HG03571 (cell line): Measurements from ENCODE around the gene SERP1.
"Not testable (repeated sequence)": the region's sequence is repeated elsewhere in the genome, so short reads cannot be mapped to it uniquely, and the experiment has no call there.

Experiments used
- ATAC-seq: cut with Tn5 transposase; IDR thresholded peaks from one replicate; pipeline ENCODE4 v1.9.1; 2021; ENCODE audit not compliant: unreplicated experiment

The SERP1 gene

DNA sequence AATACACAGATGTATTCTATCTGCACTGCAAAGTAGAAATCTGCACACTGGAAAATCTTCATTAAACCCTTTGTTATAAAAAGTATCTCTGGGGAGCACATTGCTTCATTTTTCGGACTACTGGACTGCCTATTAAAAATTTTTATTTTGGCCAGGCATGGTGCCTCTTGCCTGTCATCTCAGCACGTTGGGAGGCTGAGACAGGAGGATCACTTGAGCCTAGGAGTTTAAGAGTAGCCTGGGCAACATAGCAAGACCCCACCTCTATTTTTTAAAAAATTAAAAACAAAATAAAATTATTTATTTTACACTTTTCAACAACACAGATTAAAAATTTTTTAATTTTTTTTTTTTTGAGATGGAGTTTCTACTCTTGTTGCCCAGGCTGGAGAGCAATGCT, 6.0 kb downstream of the SERP1 start:
- no peak for ATAC-seq

DNA sequence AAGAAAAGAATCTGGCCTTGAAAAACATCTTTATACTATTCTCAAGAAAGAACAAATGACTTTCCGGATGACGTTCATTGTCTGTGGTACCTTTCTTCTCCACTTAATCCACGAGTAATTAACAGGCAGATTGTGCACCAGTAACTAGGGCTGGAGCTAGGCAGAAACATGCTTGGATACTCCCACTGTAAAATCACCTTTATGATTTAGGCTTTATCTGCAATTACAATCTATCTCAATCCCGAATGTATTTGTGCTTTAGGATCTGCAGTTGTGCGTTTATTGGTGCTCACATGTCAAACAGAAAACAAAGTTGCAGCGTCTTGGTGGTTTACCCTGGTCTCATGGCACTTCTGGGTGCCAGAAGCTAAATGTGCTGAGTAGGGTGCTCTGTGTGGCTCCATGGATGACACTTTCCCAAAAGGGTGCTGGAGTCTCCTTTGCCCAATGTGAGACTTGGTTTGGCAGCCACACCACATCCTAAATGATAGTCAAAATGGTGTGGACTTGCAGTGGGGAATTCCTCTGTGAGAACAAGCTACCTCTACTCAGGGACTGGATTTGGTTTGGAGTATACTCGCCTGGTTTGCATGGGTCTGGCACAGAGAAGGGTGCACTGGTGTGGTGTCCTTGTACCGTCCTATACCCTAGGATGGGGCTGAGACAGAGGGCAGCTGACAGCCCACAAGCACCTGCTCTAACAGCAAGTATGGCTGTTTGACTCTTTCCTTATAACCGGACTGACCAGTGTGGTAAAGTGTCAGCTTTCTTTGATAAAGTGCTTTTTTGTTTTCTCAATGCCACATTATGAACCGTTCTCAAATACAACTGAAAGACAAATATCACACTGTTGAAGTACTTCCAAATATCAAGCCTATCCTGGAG, 7.7 kb downstream of the SERP1 start:
- ATAC-seq: no peak

DNA sequence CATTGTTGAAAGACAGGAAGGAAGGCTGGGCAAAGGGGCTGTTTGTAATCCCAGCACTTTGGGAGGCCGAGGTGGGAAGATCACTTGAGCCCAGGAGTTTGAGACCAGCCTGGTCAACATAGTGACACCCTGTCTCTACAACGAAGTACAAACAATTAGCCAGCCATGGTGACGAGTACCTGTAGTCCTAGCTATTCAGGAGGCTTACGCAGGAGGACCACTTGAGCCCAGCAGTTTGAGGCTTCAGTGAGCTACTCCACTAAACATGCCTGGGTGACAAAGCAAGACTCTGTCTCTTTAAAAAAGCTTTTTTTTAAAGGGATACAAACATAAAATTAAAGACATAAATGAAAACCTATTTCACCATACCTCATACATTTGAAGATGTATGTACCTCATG, 11.1 kb downstream of the SERP1 start:
- no peak for ATAC-seq

DNA sequence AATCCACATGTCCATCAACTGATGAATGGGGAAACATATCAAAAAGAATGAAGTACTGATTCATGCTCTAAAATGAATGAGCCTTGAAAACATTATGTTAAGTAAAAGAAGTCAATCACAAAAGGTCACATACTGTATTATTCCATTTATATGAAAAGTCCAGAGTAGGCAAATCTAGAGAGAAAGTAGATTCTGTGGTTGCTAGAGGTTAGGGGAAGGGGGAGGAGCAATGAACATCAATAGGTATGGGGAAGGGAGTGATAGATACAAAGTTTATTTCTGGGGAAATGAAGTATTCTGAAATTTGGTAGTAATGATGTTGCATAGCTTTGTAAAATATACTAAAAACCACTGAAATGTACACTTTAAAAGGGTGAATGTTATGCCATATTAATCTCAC, 14.5 kb downstream of the SERP1 start:
- no peak for ATAC-seq

DNA sequence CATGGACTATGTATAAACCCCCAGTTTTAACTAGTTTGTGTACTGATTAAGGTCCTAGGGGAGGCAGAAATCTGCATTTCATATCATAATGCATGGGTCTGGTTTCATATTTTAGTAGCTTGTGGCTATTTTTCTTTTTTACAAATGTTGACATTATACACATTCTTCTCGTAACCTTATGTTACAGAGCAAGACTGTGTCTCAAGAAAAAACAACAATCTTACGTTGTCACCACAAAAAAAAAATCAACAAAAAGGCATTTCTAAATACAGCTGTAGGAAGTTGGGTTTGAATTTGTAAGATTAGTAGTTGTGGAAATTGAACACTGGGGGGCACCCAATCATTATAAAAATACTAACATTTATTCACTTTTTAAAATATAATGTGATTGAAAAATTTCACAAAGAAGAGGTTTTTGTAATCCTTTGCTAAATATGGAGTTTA, 17.9 kb downstream of the SERP1 start:
- no peak for ATAC-seq

DNA sequence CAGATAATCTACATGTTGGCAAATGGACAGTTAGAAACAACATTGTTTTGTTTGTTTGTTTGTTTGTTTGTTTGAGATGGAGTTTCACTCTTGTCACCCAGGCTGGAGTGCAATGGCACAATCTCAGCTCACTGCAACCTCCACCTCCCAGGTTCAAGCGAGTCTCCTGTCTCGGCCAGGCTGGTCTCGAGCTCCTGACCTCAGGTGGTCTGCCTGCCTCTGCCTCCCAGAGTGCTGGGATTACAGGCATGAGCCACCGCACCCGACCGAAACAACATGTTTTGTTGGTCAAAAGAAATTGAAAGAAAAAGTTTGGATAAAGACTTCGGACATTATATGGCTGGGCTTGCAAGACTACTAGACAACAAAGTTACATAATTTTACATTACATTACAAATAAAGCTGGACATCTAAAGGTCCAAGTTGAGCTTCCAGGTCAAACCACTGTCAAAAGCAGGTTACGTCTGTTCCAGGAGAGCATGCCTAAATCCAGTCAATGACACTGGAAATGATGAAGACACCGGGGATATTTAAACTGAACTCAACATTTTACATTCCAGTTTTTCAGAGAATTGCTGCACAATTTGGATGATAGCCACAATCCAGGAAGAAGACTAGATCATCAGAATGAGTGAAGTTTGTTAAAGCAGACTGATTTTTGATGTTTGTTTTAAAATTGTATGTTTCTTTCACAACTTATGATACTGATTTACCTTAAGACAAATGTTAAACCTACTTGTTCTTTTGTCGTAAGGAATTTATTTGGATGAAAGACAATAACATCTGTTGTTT, 18.6 kb downstream of the SERP1 start:
- ATAC-seq: no peak

DNA sequence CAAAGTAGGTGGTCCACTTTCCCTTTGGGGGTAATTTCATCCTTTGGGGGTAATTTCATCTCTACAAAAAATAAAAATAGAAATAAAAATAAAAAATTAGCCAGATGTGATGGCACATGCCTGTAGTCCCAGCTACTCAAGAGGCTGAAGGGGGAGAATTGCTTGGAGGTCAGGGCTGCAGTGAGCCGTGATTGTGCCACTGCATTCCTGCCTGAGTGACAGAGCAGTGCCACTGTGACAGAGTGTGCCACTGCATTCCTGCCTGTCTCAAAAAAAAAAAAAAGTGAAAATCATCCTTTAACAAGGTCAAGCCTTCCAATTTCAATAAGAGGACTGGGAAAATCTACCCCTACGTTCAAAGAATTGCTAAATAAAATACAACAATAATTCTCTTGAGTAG, 22.8 kb downstream of the SERP1 start:
- ATAC-seq: no peak

DNA sequence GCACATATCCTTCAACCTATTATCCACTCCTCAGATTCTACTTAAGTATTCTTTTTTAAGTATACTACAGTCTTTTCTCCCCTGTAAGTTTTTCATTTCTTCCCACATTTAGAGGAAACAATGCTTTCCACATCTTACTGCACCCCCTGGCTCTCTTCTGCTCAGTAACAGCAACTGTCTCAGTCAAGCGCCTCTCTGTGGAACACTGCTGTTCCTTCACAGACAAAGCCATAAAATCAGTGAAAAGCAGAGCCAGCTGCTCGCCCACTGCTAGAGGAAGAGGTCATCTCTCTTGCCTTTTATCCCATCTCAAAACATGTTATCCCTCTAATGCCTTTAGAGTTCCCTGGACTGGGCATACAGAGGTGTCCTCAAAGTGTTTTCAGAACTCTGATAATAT, 24.8 kb downstream of the SERP1 start:
- no peak for ATAC-seq

DNA sequence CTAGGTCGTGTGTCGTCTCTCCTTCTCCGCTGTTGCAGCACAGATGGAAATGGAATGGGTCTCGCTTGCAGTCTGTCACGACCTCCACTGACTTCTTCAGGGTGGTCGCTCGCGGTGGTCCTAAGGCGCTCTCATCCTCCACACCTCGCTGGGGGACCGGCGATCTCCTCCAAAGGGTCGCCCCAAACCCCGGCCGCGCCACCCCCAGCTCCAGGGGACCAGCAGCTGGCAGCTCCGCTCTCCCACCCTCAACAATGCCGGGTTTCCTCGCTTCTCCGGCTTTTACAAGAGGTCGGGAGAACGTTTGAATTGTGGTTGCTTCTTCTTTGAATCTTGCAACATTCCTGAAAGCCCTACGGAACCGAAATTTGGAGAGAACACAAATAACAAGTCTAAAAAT, 25.9 kb downstream of the SERP1 start:
- no peak for ATAC-seq

DNA sequence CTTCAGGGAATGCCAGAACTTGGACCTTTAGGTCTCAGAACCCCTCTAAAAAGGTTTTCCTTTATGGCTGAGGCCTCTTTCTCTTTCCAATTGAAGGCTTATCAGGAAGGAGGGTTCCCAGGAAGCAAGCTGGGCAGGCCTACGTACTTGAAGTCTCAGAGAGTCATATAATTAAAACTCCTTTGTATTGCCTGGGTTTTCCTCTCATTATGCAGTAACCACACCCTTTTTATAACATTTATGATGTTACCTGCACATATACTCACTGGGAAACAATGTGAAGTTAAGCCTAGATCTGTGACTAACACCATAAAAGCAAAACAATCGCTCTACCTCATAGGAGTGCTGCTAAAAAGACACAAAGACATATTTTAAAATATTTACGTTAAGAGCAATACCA, 27.3 kb downstream of the SERP1 start:
- no peak for ATAC-seq

DNA sequence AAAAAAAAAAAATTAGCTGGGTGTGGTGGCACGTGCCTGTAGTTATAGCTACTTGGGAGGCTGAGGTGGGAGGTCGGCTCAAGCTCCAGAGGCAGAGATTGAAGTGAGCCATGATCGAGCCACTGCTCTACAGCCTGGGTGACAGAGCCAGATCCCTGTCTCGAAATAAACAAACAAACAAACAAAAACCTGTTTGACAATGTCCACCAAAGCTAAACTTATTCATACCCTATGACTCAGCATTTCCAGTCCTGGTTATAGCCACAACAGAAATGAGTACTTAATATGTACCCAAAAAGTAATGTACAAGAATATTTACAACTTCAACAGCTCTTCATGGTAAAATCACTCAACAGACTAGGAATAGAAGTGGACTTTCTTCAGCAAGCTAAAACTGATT, 31.1 kb downstream of the SERP1 start:
- ATAC-seq: no peak

DNA sequence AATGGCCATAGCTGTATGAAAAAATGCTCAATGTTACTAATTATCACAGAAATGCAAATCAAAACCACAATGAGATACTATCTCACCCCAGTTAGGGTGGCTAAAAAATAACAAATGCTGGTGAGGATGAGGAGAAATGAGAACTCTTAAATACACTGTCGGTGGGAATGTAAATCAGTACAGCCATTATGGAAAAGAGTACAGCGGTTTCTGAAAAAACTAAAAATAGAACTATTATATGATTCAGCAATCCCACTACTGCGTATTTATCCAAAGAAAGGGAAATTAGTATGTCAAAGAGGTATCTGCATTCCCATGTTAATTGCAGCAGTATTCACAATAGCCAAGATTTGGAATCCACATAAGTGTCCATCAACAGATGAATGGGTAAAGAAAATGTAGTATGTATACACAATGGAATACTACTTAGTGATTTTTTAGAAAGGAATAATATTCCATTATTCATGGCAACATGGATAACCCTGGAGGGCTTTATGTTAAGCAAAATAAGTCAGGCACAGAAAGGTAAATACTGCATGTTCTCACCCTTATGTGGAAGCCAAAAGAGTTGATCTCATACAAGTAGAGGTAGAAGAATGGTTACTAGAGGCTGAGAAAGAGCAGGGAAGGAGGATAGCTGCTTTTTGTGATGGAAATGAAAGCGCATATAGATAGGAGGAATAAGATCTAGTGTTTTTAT, 35.0 kb downstream of the SERP1 start:
- no peak for ATAC-seq

DNA sequence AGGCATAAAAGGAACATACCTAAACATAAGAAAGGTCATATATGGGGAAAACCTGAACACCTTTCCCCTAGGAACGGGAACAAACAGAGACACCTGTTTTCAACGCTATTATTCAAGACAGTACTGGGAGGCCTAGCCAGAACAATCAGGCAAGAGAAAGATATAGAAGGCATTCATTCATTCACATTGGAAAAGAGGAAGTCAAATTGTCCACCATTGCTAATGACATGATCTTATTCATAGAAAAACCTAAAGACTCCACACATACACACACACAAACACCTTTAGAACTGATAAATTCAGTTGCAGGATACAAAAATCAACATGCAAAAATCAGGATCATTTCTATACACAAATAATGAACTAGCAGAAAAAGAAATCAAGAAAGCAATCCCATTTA, 36.5 kb downstream of the SERP1 start:
- ATAC-seq: no peak

DNA sequence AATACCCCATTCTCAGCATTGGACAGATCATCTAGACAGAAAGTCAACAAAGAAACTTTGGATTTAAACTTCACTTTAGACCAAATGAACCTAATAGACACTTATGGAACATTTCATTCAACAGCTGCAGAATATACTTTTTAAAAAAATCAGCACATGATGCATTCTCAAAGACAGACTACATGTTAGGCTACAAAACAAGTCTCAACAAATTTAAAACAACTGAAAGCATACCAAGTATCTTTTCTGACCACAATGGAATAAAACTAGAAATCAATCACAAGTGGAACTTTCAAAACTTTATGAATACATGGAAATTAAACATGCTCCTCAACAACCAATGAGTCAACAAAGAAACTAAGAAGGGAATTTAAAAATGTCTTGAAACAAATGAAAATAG, 37.9 kb downstream of the SERP1 start:
- no peak for ATAC-seq

DNA sequence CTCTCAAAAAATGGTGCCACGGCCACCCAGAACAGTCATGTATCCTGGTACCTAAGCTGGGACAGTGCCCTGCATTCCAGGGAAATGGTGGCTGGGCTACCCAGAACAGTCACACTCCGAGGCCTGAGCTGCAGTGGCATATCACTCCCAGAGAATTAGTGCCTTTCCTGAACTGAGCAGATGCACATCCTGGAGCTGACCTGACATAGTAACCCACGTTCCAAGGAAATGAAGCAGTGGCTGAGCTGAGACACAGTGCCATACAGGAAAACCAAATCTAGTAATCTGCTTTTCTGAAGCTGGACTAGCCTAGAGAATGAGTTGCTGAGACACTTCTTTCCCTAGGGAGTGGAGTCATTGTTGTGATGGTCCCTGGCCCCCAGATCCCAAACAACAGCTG, 41.8 kb downstream of the SERP1 start:
- ATAC-seq: no peak

DNA sequence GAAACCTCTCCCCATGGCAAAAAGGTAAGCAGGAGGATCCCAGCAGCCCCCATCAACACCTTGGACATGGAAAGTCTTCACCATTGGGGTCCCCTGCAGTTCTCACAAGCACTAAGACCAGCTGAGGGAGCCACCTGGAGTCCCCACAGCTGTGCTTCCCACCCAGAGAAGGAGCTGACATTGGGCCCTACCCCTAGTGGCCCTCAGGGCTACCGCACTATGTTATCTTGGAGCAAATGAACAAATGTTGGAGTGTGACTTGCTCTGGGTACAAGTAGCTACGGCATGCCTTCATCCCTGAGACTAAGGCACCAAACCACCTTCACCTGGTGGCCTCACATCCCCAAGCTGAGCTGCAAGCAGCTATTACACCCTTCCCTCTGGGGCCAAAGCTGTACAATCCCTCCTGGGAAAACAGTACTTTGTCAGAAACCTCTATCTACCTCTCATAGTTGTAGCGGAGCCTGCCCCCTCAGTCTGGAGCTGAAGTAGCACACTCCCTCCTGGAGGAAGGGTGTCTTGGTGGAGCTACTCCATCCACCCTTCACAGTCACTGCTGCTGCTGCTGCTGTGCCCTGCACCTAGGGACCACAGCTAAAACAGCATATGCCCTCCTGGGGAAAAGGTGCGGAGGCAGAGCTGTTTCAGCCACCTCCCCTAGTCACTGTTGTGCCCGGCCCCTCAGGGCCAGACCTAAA, 42.7 kb downstream of the SERP1 start:
- ATAC-seq: no peak

DNA sequence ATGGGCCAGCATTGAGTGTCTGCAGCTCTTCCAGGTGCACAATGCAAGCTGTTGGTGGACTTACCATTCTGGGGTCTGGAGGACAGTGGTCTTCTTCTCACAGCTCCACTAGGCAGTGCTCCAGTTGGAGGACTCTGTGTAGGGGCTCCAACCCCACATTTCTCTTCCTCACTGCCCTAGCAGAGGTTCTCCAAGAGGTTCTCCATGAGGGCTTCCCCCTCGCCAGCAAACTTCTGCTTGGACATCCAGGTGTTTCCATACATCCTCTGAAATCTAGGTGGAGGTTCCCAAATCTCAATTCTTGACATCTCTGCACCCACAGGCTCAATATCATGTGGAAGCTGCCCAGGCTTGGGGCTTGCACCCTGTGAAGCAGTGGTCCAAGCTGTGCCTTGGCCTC, 45.3 kb downstream of the SERP1 start:
- ATAC-seq: not testable (repeated sequence)

DNA sequence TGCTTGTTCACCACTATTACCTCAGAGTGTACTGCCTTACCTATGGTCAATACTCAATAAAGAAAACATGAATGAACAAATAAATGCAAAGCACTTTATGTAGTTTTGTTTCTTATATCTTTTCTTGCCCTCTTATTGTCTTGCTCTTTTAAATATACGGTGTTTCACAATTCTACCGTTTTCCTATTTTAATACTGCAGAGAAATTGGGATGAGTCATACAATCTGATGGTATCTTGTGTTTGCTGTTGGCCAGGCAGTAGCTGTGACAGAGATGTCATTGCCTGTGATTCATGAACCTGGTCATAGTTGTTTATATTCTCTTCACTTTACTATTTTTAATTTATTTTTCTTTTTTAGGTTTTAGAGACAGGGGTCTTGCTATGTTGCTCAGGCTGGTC, 48.3 kb downstream of the SERP1 start:
- no peak for ATAC-seq

DNA sequence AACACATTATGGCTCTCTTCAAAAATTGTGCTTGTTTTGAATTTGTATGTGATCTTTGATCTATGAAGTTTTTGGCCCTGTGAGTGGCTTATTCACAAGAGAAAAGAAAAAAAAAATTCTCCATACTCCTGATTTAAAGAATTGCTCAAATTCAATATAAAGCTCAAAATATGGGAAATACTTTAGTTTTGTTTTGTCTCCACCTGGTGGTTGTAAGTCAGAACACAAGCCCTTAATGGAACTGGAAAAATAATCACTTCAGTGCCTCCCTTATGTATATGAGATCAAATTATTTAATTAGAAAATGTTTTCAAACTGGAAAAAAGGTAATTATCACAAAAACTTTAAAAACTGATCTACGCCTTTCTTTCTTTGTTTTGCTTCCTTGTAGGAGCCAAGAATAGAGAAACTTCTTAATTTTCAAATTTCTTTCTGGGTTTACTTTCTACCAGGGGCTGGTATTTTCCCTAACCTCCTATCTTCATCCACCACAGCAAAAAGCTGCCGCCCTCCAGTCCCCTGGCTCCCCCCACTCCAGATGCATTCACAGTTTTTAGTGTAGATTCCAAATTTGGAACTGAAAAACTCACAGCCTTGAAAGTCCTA, 50.6 kb downstream of the SERP1 start:
- ATAC-seq: no peak

DNA sequence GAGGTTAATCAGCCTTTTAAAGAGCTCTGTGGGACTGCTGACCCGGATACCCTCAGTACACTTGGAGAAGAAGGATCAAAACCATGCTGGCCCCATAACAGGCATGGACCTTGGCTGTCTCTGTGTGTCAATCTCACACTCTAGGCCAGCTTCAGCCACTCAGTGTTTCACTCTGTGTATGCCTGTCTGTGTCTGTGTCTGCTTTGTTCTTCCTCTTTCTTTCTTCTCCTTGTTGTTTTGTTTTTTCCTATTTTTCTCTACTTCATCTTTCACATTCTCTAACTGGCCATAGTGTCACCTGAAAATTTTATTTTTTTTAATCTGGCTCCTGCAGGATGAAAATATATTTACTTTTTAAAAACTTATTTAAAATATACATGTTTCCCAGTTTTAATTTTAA, 51.1 kb downstream of the SERP1 start:
- ATAC-seq: no peak
